Tibial artery (tissue), 4 donors: ENCODE data around the gene RYR2.

Source experiments
- DNase-seq, 2 donors: peaks; one replicate each; pipeline ENCODE4 v3.0.0-alpha.2; 2019
- H3K27ac ChIP-seq, 2 donors: fragments of 200-600 bp; sonication (generic) in 1 of 2; 1 replicate in 1 of 2; 2 replicates in 1 of 2; pipeline ENCODE4 v1.5.1; 2018 to 2019; ENCODE audit warnings: mild to moderate bottlenecking in 1 of 2
- H3K27me3 ChIP-seq, 2 donors: fragments of 200-600 bp; sonication (generic) in 1 of 2; one replicate each; pipeline versions ENCODE4 v1.5.1 to v1.6.0; 2016 to 2019
- H3K36me3 ChIP-seq, 3 donors: fragments of 200-600 bp; sonication (generic) in 2 of 3; one replicate each; pipeline ENCODE4 v1.5.1; 2016 to 2019; ENCODE audit warnings: mild to moderate bottlenecking in 2 of 3
- H3K4me1 ChIP-seq, 4 donors: fragments of 200-600 bp; sonication (generic) in 2 of 4; 1 replicate in 3 of 4; 2 replicates in 1 of 4; pipeline ENCODE4 v1.5.1; 2016 to 2019
- H3K4me3 ChIP-seq, 2 donors: fragments of 200-600 bp; sonication (generic) in 1 of 2; 1 replicate in 1 of 2; 2 replicates in 1 of 2; pipeline ENCODE4 v1.5.1; 2018 to 2019; ENCODE audit warnings: mild to moderate bottlenecking in 2 of 2
- H3K9me3 ChIP-seq, 3 donors: fragments of 200-600 bp; sonication (generic) in 1 of 3; one replicate each; pipeline ENCODE4 v1.5.1; 2016 to 2019
- intact Hi-C: fragments of 100-400 bp; cut with DNase I; formaldehyde crosslinking; loops from one replicate; pipeline ENCODE4 v1.15.0; 2023; ENCODE audit warnings: low total_unique reads
- TF ChIP-seq, protein P1 (sequence below), 2 experiments: fragments of 200-600 bp in 1 of 2; fragments of 450-650 bp in 1 of 2; IDR thresholded peaks; one replicate each; pipeline ENCODE4 v1.5.1; 2017 to 2019; ENCODE audit warnings: antibody characterized with exemption in 2 of 2, mild to moderate bottlenecking in 1 of 2, moderate library complexity in 1 of 2

Gene RYR2

DNA sequence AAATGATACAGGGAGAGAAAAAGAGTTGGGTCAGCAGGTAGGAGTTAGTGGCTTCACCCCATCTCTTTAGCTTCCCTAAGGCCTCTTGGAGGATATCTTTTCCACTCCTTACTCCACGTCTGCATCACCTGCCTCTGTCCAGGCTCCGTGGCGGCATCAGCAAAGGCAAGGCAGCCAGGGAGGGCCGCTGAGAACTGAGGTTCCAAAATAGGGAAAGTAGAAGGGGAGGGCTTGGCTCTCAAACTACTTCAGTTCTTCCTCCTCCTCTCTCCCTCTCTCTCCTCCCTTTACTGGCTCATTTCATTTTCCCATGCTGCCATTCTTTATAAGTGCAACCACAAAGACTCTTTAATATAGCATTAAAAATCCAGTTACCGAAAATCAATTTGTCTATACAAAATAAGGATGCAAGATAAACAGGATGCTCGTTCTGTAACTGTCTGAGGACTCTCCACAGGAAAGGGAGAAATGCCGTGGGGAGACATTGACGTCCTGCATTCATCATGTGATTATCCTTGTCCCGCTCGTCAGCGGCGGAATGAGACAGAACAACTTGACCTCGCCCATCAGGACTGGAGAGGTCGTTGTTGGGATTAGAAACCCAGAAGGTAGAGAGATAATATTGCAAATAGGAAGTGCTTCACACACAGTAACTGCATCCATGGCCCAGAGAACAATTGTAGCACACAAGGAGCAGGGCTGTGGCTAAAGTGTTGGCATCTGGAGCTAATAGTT lies 34.7 kb upstream of the RYR2 start:
- TF ChIP-seq, protein P1, sequence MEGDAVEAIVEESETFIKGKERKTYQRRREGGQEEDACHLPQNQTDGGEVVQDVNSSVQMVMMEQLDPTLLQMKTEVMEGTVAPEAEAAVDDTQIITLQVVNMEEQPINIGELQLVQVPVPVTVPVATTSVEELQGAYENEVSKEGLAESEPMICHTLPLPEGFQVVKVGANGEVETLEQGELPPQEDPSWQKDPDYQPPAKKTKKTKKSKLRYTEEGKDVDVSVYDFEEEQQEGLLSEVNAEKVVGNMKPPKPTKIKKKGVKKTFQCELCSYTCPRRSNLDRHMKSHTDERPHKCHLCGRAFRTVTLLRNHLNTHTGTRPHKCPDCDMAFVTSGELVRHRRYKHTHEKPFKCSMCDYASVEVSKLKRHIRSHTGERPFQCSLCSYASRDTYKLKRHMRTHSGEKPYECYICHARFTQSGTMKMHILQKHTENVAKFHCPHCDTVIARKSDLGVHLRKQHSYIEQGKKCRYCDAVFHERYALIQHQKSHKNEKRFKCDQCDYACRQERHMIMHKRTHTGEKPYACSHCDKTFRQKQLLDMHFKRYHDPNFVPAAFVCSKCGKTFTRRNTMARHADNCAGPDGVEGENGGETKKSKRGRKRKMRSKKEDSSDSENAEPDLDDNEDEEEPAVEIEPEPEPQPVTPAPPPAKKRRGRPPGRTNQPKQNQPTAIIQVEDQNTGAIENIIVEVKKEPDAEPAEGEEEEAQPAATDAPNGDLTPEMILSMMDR (IDR thresholded peaks at IDR 0.05) = no peak
- H3K4me1 ChIP-seq = peaks cover 0 to 24% (median 11%) of the 10 kb centered on the region in 4 donors
- H3K9me3 ChIP-seq = no peaks in the 10 kb centered on the region
- peak overlapping the region in 1 of 2 donors; percentile 10 for H3K27ac ChIP-seq
- no peaks in the 10 kb centered on the region for H3K27me3 ChIP-seq
- no peaks in the 10 kb centered on the region for H3K36me3 ChIP-seq
- H3K4me3 ChIP-seq = no peak overlapping the region
- intact Hi-C loops = no loop called here
- DNase-seq = no peak

DNA sequence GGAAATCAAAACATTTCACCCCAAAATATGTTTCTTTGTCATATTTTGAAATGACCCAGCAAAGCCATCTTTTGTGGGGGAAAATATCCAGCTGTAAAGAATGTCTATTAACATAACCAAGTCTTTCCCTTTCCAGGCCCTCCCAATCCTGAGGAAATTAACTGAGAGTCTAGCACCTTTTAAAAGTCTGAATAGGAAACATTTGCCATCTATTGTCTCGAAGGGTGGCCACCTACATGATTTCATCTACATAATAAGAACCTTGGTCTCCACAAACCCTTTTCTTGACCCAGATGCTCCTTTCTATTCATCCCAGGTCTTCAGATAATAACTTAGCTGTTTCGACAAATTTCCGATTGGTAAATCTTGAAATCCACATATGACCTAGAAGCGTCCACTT lies 32.4 kb upstream of the RYR2 start:
- Histone ChIP-seq H3K36me3 (no peaks in the 10 kb centered on the region), H3K27ac (peak overlapping the region; percentile 91 to 92), H3K27me3 (no peaks in the 10 kb centered on the region), H3K4me3 (no peak overlapping the region), H3K4me1 (peaks cover 0 to 42% (median 18%) of the 10 kb centered on the region in 4 donors), H3K9me3 (no peaks in the 10 kb centered on the region)
- intact Hi-C loops = no loop called here
- no peak for DNase-seq
- TF ChIP-seq, protein P1 (IDR thresholded peaks at IDR 0.05) = no peak

- intact Hi-C loops = no loop called here
- no peak for DNase-seq
- Histone ChIP-seq H3K9me3 (no peaks in the 10 kb centered on the region), H3K4me3 (no peak overlapping the region), H3K27me3 (no peaks in the 10 kb centered on the region), H3K27ac (peak overlapping the region; percentile 91 to 92), H3K36me3 (no peaks in the 10 kb centered on the region), H3K4me1 (peaks cover 0 to 42% (median 18%) of the 10 kb centered on the region in 4 donors)
- TF ChIP-seq, protein P1 (IDR thresholded peaks at IDR 0.05) = no peak
Measured at GRCh38 chr1:237011432-237011831, 30.6 kb upstream of the RYR2 start.

- no peaks in the 10 kb centered on the region for H3K9me3 ChIP-seq
- peak overlapping the region in 1 of 2 donors; percentile 5 for H3K4me3 ChIP-seq
- H3K27ac ChIP-seq = peak overlapping the region; percentile 91 to 92
- peaks cover 0 to 45% (median 18%) of the 10 kb centered on the region in 4 donors for H3K4me1 ChIP-seq
- H3K36me3 ChIP-seq = no peaks in the 10 kb centered on the region
- intact Hi-C loops = no loop called here
- no peak for DNase-seq
- TF ChIP-seq, protein P1 (IDR thresholded peaks at IDR 0.05) = no peak
- H3K27me3 ChIP-seq = no peaks in the 10 kb centered on the region
Measured at GRCh38 chr1:237012361-237012760, 29.6 kb upstream of the RYR2 start.

GRCh38 chr1:237012788-237013383 lies 29.1 kb upstream of the RYR2 start:
- intact Hi-C loops = no loop called here
- no peaks in the 10 kb centered on the region for H3K27me3 ChIP-seq
- TF ChIP-seq, protein P1 (IDR thresholded peaks at IDR 0.05) = no peak
- H3K4me1 ChIP-seq = peaks cover 0 to 50% (median 18%) of the 10 kb centered on the region in 4 donors
- peak; percentile 84 to 98 for DNase-seq
- no peak overlapping the region for H3K4me3 ChIP-seq
- H3K27ac ChIP-seq = peak overlapping the region; percentile 91 to 92
- H3K36me3 ChIP-seq = no peaks in the 10 kb centered on the region
- H3K9me3 ChIP-seq = no peaks in the 10 kb centered on the region
